ENCODE data around the gene PARVG. TPM values are rescaled to one million over a fixed set of nuclear protein-coding genes. Genes with fewer than 3 reads are reported as not detected.

The PARVG gene
- total RNA-seq, 1 donor from 2014 or later = not detected

DNA sequence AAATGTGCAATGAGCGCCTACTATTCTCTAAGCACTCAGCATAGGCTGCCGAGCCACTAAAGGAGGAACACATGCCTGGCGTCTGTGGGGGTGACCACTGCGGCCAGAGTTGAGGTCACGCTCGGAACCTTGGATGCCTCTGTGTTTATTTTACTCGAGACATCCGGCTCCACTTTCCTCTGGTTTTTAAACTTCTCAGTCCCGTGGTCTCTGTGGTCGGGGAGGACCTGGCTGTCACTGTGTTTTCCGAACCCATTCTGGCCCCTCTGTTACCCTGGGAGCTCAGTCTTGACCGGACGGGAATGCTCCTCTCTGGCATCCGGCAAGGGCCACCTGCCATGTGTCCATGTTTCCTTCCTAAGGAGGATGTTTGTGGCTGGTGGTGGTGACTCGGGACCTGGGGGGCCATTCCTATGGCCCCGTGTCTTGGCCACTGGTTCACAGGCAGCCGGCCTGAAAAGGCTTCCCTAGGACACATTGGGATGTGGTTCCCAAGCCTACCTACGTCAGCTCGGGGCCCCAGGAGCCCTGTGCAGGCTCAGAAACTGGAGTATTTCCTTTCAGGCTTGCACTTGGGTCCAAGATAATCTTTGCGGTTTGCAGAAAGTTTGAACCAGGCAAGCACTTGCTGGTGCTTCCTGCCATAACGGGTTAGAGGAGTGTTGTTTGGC, 46.7 kb upstream of the PARVG start:
- peaks cover 19% of the 10 kb centered on the region for H3K36me3 Mint-ChIP-seq (ENCODE audit: unreplicated experiment)
- no peak overlapping the region for H3K27ac Mint-ChIP-seq (ENCODE audit: unreplicated experiment)
- H3K4me1 Mint-ChIP-seq (ENCODE audit: low read depth, unreplicated experiment) = peaks cover 12% of the 10 kb centered on the region
- H3K4me3 Mint-ChIP-seq (ENCODE audit: unreplicated experiment) = no peak overlapping the region
- peaks cover 7% of the 10 kb centered on the region for H3K9me3 Mint-ChIP-seq (ENCODE audit: unreplicated experiment)
- peaks cover 4% of the 10 kb centered on the region for H3K27me3 Mint-ChIP-seq (ENCODE audit: unreplicated experiment)
- no peak for DNase-seq
- TF ChIP-seq, protein P1, sequence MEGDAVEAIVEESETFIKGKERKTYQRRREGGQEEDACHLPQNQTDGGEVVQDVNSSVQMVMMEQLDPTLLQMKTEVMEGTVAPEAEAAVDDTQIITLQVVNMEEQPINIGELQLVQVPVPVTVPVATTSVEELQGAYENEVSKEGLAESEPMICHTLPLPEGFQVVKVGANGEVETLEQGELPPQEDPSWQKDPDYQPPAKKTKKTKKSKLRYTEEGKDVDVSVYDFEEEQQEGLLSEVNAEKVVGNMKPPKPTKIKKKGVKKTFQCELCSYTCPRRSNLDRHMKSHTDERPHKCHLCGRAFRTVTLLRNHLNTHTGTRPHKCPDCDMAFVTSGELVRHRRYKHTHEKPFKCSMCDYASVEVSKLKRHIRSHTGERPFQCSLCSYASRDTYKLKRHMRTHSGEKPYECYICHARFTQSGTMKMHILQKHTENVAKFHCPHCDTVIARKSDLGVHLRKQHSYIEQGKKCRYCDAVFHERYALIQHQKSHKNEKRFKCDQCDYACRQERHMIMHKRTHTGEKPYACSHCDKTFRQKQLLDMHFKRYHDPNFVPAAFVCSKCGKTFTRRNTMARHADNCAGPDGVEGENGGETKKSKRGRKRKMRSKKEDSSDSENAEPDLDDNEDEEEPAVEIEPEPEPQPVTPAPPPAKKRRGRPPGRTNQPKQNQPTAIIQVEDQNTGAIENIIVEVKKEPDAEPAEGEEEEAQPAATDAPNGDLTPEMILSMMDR (IDR thresholded peaks at IDR 0.05; ENCODE audit: partially characterized antibody, unreplicated experiment) = no peak

DNA sequence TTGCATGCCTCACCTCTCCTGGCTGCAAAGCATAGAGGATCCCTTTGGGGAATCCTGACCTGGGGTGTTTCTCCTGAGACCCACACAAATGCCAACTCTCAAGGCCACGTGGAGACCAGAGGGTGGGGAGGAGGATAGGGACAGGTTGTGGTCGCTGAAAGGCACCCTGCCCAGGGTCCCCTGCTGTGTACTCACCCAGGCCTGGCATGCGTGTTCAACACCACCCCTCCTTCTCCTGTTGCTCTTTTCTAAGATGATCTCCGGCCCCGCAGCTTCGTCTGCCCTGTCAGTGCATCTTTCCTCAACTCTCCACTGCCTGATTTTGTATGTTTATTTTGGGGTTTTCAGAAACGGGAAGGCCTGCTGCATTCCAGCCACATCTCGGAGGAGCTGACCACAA, 44.6 kb upstream of the PARVG start:
- Mint-ChIP-seq H3K4me1 (ENCODE audit: low read depth, unreplicated experiment) (no peaks in the 10 kb centered on the region), H3K27me3 (ENCODE audit: unreplicated experiment) (peaks cover 4% of the 10 kb centered on the region), H3K4me3 (ENCODE audit: unreplicated experiment) (no peak overlapping the region), H3K36me3 (ENCODE audit: unreplicated experiment) (peaks cover 19% of the 10 kb centered on the region), H3K9me3 (ENCODE audit: unreplicated experiment) (peaks cover 7% of the 10 kb centered on the region), H3K27ac (ENCODE audit: unreplicated experiment) (no peak overlapping the region)
- TF ChIP-seq, protein P1 (IDR thresholded peaks at IDR 0.05; ENCODE audit: partially characterized antibody, unreplicated experiment) = no peak
- no peak for DNase-seq

DNA sequence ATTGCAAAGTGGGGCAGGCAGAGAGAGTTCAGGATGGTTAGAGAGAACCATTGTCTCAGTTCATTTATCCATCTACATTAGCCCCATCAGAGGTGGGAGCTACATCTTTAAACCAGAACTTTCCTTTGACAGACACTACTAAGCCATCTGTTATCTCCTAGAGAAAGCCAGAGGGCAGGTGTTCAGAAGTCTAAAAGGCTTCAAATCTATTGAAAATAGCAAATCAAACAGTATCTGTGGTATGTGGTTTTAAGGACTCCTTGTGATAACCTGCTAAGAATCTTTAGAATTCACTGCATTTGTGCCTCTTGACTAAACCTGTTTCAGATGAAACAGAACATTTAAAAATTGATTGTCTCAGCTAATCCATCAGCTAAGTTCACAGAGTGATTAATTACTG, 43.9 kb upstream of the PARVG start:
- no peak for DNase-seq
- peaks cover 8% of the 10 kb centered on the region for H3K9me3 Mint-ChIP-seq (ENCODE audit: unreplicated experiment)
- H3K27ac Mint-ChIP-seq (ENCODE audit: unreplicated experiment) = no peak overlapping the region
- TF ChIP-seq, protein P1 (IDR thresholded peaks at IDR 0.05; ENCODE audit: partially characterized antibody, unreplicated experiment) = no peak
- no peak overlapping the region for H3K4me3 Mint-ChIP-seq (ENCODE audit: unreplicated experiment)
- H3K36me3 Mint-ChIP-seq (ENCODE audit: unreplicated experiment) = peaks cover 19% of the 10 kb centered on the region
- H3K27me3 Mint-ChIP-seq (ENCODE audit: unreplicated experiment) = peaks cover 4% of the 10 kb centered on the region
- H3K4me1 Mint-ChIP-seq (ENCODE audit: low read depth, unreplicated experiment) = no peaks in the 10 kb centered on the region

DNA sequence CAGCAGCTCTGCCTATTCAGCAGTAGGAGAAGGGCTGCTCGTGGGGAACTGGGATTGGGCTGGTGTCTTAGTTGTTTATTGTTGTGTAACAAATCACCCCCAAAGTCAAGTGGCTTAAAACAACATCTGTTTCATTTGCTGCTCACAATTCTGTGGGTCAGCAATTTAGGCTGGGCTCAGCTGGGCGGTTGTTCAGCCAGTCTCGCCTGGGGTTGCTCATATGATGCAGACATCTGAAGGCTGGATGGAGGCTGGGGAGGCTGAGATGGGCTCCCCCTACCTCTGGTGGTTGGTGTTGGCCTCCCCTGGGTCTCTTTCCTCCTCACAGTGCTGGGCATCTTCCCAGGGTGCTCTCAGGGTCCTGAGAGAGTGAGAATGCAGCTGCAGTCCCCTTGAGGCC, 43.3 kb upstream of the PARVG start:
- TF ChIP-seq, protein P1 (IDR thresholded peaks at IDR 0.05; ENCODE audit: partially characterized antibody, unreplicated experiment) = no peak
- Mint-ChIP-seq H3K4me3 (ENCODE audit: unreplicated experiment) (no peak overlapping the region), H3K27ac (ENCODE audit: unreplicated experiment) (no peak overlapping the region), H3K27me3 (ENCODE audit: unreplicated experiment) (peaks cover 4% of the 10 kb centered on the region), H3K9me3 (ENCODE audit: unreplicated experiment) (peaks cover 8% of the 10 kb centered on the region), H3K4me1 (ENCODE audit: low read depth, unreplicated experiment) (no peaks in the 10 kb centered on the region), H3K36me3 (ENCODE audit: unreplicated experiment) (peaks cover 19% of the 10 kb centered on the region)
- no peak for DNase-seq

DNA sequence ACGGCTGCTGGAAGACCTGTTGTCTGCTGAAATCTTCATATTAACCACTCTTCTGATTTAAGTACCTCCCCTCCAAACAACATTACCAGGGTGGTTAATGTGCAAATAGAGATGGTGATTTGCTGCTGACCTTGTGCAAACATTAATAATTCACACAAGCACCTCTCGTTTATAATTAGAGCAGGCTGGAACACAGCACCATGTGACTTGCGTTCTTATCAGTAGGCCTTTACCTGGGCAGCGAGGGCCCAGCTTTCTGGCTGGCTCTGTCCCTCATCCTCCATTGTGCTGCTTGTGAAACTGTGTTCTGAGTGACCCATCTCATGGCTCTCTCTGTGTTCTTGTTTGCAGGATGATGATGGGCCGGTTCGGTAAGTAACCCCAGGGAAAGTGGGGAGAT, 41.0 kb upstream of the PARVG start:
- peaks cover 2% of the 10 kb centered on the region for H3K27me3 Mint-ChIP-seq (ENCODE audit: unreplicated experiment)
- peaks cover 19% of the 10 kb centered on the region for H3K36me3 Mint-ChIP-seq (ENCODE audit: unreplicated experiment)
- no peak for DNase-seq
- H3K9me3 Mint-ChIP-seq (ENCODE audit: unreplicated experiment) = peaks cover 8% of the 10 kb centered on the region
- H3K4me1 Mint-ChIP-seq (ENCODE audit: low read depth, unreplicated experiment) = peaks cover 1% of the 10 kb centered on the region
- TF ChIP-seq, protein P1 (IDR thresholded peaks at IDR 0.05; ENCODE audit: partially characterized antibody, unreplicated experiment) = no peak
- H3K27ac Mint-ChIP-seq (ENCODE audit: unreplicated experiment) = no peak overlapping the region
- H3K4me3 Mint-ChIP-seq (ENCODE audit: unreplicated experiment) = no peak overlapping the region

Measured in glutamatergic neuron (in vitro differentiated cells).